Common myeloid progenitor, CD34-positive (primary cell): ENCODE data around the gene SKIDA1. TPM values are rescaled to one million over a fixed set of nuclear protein-coding genes. Genes with fewer than 3 reads are reported as not detected.
"Not testable (repeated sequence)": the region's sequence is repeated elsewhere in the genome, so short reads cannot be mapped to it uniquely, and the experiment has no call there.

Experiments
- CTCF ChIA-PET: fragments of 350-600 bp; sonication (Branson Sonifier 250); formaldehyde crosslinking; loops from one replicate; lab custom pipeline; 2021; ENCODE audit warnings: antibody characterized with exemption; lab: Charles Lee
- POLR2A ChIA-PET: fragments of 350-600 bp; sonication (Branson Sonifier 250); formaldehyde crosslinking; loops from one replicate; lab custom pipeline; 2021; ENCODE audit warnings: antibody characterized with exemption; lab: Charles Lee
- DNase-seq, 3 donors: peaks; one replicate each; pipeline versions ENCODE4 v3.0.0 to v3.0.0-alpha.2; 2013
- H3K27ac ChIP-seq, 2 experiments: 1 replicate in 1 of 2; 2 replicates in 1 of 2; pipeline ENCODE4 v1.7.0; 2013; ENCODE audit warnings: inconsistent platforms in 2 of 2, low read length in 2 of 2, mild to moderate bottlenecking in 2 of 2, low read depth in 1 of 2, moderate library complexity in 1 of 2; ENCODE audit not compliant: severe bottlenecking in 2 of 2, insufficient read depth in 1 of 2, poor library complexity in 1 of 2
- H3K27me3 ChIP-seq, 5 experiments: replicated peaks in 2 of 5; 1 replicate in 3 of 5; 2 replicates in 2 of 5; pipeline versions ENCODE4 v1.6.1 to v1.7.0; 2013; ENCODE audit warnings: low read length in 4 of 5, mild to moderate bottlenecking in 2 of 5, moderate library complexity in 2 of 5, inconsistent platforms in 1 of 5; ENCODE audit not compliant: insufficient read depth in 5 of 5, control insufficient read depth in 4 of 5
- H3K36me3 ChIP-seq, 4 experiments: 1 replicate in 2 of 4; 2 replicates in 2 of 4; pipeline versions ENCODE4 v1.6.1 to v1.7.0; 2013; ENCODE audit warnings: low read length in 3 of 4, control low read depth in 1 of 4, mild to moderate bottlenecking in 1 of 4; ENCODE audit not compliant: control insufficient read depth in 4 of 4, insufficient read depth in 4 of 4
- H3K4me1 ChIP-seq, 4 experiments: 1 replicate in 3 of 4; 2 replicates in 1 of 4; pipeline versions ENCODE4 v1.6.1 to v1.7.1; 2013; ENCODE audit warnings: low read length in 3 of 4, mild to moderate bottlenecking in 3 of 4, control low read depth in 1 of 4, inconsistent platforms in 1 of 4, moderate library complexity in 1 of 4; ENCODE audit not compliant: control insufficient read depth in 4 of 4, insufficient read depth in 4 of 4; ENCODE audit errors: control extremely low read depth in 1 of 4
- H3K4me3 ChIP-seq, 7 experiments: 1 replicate in 4 of 7; 2 replicates in 3 of 7; pipeline versions ENCODE4 v1.5.1 to v1.7.0; 2013; ENCODE audit warnings: mild to moderate bottlenecking in 7 of 7, low read length in 6 of 7, moderate library complexity in 6 of 7, inconsistent platforms in 2 of 7, low read depth in 2 of 7, control low read depth in 1 of 7; ENCODE audit not compliant: insufficient read depth in 4 of 7, control insufficient read depth in 1 of 7; ENCODE audit errors: extremely low read depth in 1 of 7
- H3K9me3 ChIP-seq, 5 experiments: 1 replicate in 4 of 5; 2 replicates in 1 of 5; pipeline versions ENCODE4 v1.6.1 to v1.7.1; 2013; ENCODE audit warnings: low read length in 4 of 5, mild to moderate bottlenecking in 2 of 5, inconsistent platforms in 1 of 5, low read depth in 1 of 5, moderate library complexity in 1 of 5; ENCODE audit not compliant: control insufficient read depth in 4 of 5, insufficient read depth in 2 of 5; ENCODE audit errors: control extremely low read depth in 1 of 5
- WGBS: methylation state at CpG from one replicate; pipeline ENCODE4 v1.1.5; 2013; ENCODE audit not compliant: insufficient coverage; 5-methylcytosine and 5-hydroxymethylcytosine counted together
- polyA plus RNA-seq: library from polyadenylated mRNA; unstranded; fragments of 120-200 nt; gene quantifications from one replicate; pipeline ENCODE4 v1.2.1, GENCODE V29; 2013

Gene SKIDA1
- 0.98 TPM for polyA plus RNA-seq

DNA sequence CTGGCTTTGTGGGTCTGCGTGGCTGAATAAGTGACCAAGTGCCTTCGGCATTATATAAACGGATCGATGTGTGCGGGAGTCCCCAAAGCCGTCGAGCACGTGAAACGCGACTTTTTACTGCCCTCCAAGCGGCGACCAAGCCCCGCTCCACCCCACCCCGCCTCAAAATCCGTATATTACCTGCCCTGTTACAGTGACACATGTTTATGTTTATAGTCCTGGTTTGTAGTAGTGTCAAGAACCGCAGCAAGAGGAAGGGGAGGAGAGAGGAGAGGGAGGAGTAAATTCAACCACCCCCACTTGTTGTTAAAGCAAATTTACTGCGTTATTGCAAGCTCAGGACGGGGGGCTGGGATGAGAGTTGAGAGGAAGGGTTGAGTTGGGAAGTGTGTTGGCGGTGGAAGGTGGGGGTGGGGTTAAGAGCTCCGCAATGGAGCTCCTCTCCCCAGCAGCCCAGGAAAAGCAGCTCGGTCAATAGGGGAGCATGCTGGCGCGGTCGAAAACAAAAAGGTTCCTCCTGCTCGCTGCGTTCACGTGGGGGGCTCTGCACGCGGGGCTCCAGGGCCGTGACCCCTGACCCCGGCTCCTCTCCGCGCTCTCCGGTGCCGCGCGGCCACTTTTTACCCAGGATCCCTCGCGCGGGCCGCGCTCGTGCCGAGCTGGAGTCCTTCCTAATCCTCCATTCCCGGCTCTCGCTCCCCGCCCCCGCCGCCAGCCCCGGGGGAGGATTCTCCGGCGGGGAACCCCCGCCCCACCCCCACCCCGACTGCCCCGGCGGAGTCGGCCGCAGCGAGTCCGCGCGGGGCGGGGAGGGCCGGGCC, at the start of gene SKIDA1:
Gene SKIDA1, minus strand, starts transcription at position 316 of the 821 bp plus-strand sequence. CDS start 7,860 bp downstream, outside the sequence.
- peak; percentile 87 to 96 (median 94) for DNase-seq
- ChIA-PET POLR2A (interaction anchor here (0.6 to 2.4 kb wide), 4 partner anchors 9 to 815 kb away, joined by 4 to 9 read pairs (median 5); no protein-coding TSS in a partner anchor), CTCF (interaction anchor here (0.7 to 16.3 kb wide), 4 partner anchors 9 to 28 kb away, joined by 3 to 134 read pairs (median 5); no protein-coding TSS in a partner anchor)
- H3K27me3 ChIP-seq, result no peaks in the 10 kb centered on the region
- peaks cover 21 to 67% (median 45%) of the 10 kb centered on the region in 4 experiments for H3K4me1 ChIP-seq
- H3K4me3 ChIP-seq, result peak within 1 kb of the TSS; percentile 66 to 96 (median 82)
- 0% methylated on average over 38 of the region's 64 CpGs for WGBS
- peak within 1 kb of the TSS; percentile 86 to 95 for H3K27ac ChIP-seq
- no peaks in the 10 kb centered on the region for H3K9me3 ChIP-seq
- H3K36me3 ChIP-seq, result no peaks in the 10 kb centered on the region

DNA sequence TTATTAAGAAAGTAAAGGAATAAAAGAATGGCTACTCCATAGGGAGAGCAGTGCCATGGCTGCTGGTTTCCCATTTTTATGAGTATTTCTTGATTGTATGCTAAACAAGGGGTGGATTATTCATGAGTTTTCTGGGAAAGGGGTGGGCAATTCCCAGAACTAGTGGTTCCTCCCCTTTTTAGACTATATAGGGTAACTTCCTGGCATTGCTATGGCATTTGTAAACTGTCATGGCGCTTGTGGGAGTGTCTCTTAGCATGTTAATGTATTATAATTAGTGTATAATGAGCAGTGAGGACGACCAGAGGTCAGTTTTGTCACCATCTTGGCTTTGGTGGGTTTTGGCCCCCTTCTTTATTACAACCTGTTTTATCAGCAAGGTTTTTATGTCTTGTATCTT, 49.0 kb upstream of the SKIDA1 start:
- POLR2A ChIA-PET, H3K27ac ChIP-seq, H3K4me3 ChIP-seq, H3K27me3 ChIP-seq, CTCF ChIA-PET, H3K9me3 ChIP-seq, DNase-seq, H3K36me3 ChIP-seq: not testable (repeated sequence)
- no CpG with 5 or more reads among the region's 2 CpGs for WGBS
- peaks cover 0 to 14% (median 4%) of the 10 kb centered on the region in 4 experiments for H3K4me1 ChIP-seq

- no peaks in the 10 kb centered on the region for H3K27me3 ChIP-seq
- H3K36me3 ChIP-seq, result peaks cover 0 to 10% (median 5%) of the 10 kb centered on the region in 4 experiments
- H3K4me1 ChIP-seq, result peaks cover 0 to 14% (median 4%) of the 10 kb centered on the region in 4 experiments
- DNase-seq, result no peak
- no peak overlapping the region for H3K27ac ChIP-seq
- POLR2A ChIA-PET, result no interaction called here
- H3K4me3 ChIP-seq, result peak overlapping the region in 1 of 7 experiments; percentile 8
- CTCF ChIA-PET, result interaction anchor here (0.6 to 1.4 kb wide), 2 partner anchors 17 to 21 kb away, joined by 3 read pairs; no protein-coding TSS in a partner anchor
- WGBS, result 83% methylated on average over 1 of the region's 3 CpGs
- no peaks in the 10 kb centered on the region for H3K9me3 ChIP-seq
Observed at GRCh38 chr10:21572578-21572977, 47.1 kb upstream of the SKIDA1 start.

DNA sequence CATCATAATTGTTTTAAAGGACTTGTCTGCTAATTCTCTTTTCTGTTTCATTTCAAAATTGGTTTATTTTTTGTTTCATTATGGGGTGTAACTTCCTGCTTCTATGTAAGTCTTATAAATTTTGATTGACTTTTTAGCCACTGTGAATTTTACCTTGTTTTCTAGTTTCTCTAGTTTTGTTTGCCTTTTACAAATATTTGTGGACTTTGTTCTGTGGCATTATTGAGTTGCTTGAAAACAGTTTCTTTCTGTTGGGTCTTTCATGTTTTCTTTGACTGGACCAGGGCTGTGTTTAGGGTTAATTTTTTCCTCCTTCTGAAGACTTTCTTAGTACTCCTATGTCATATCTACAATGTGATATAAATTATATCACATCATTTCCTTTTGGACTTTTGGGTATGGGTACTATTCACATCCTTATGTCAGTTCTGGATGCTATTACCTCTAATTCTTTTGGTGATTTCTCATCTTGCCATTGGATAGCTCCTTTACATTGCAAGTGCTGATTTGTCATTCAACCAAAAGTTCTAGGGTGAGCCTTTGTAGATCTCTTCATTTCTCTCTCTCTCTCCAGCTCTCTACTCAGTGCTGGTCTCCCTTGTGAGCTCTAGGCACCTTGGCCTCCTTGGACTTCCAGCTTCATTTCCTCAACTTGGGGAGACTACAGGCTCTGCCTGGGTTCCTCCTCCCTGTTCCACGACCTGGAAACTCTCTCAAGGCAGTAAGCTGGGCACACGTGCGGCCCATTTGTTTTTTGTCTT, 45.5 kb upstream of the SKIDA1 start:
- Histone ChIP-seq H3K27me3 (no peaks in the 10 kb centered on the region), H3K4me3 (no peak overlapping the region), H3K4me1 (peaks cover 0 to 14% (median 4%) of the 10 kb centered on the region in 4 experiments), H3K9me3 (no peaks in the 10 kb centered on the region), H3K27ac (no peak overlapping the region), H3K36me3 (peaks cover 0 to 15% (median 11%) of the 10 kb centered on the region in 4 experiments)
- 100% methylated on average over 1 of the region's 3 CpGs for WGBS
- ChIA-PET POLR2A (no interaction called here), CTCF (interaction anchor here (0.8 to 1.1 kb wide), 2 partner anchors 21 to 30 kb away, joined by 3 read pairs; no protein-coding TSS in a partner anchor)
- DNase-seq, result no peak

- CTCF ChIA-PET, H3K27me3 ChIP-seq, H3K4me3 ChIP-seq, H3K9me3 ChIP-seq, DNase-seq, H3K4me1 ChIP-seq, H3K27ac ChIP-seq: not testable (repeated sequence)
- peaks cover 17 to 52% (median 32%) of the 10 kb centered on the region in 4 experiments for H3K36me3 ChIP-seq
- 100% methylated on average over 3 of the region's 7 CpGs for WGBS
- POLR2A ChIA-PET, result interaction anchor here (1.2 kb wide), 1 partner anchor 9 kb away, joined by 4 read pairs; no protein-coding TSS in a partner anchor
Observed at GRCh38 chr10:21558984-21559383, 33.5 kb upstream of the SKIDA1 start.

DNA sequence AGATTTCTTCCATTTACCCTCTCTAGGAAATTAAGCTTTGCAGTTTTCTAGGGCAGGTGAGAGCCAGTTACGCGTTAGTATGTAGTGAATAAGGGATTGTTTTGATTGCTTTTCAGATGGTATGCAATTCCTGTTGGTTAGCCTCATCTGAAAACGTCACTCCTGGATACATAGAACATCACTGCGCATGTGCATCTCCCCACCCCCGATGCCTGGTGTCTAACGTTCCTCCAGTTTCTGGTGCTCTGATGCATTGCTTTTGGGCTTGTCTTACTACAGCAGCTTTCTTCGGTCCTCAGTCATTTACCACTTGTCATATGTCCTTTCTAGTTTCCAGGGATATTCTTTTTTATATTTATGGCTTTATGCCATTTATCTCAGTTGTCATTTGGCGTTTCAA, 31.0 kb upstream of the SKIDA1 start:
- WGBS, result 97% methylated on average over 6 of the region's 8 CpGs
- Histone ChIP-seq H3K4me3 (no peak overlapping the region), H3K9me3 (no peaks in the 10 kb centered on the region), H3K36me3 (peaks cover 21 to 67% (median 43%) of the 10 kb centered on the region in 4 experiments), H3K27me3 (no peaks in the 10 kb centered on the region), H3K4me1 (no peaks in the 10 kb centered on the region), H3K27ac (peak overlapping the region in 1 of 2 experiments; percentile 9)
- ChIA-PET POLR2A (no interaction called here), CTCF (no interaction called here)
- DNase-seq, result no peak
